GM23248 (cell line): Measurements from ENCODE around the gene MTCH1. TPM values are rescaled to one million over a fixed set of nuclear protein-coding genes. Genes with fewer than 3 reads are reported as not detected.

Experiments
- DNase-seq: peaks from one replicate; pipeline ENCODE4 v3.0.0-alpha.2; 2015
- H2AFZ ChIP-seq: fragments of 200-600 bp; sonication (generic); 2 replicates; pipeline ENCODE4 v1.6.1; 2016; ENCODE audit warnings: antibody characterized with exemption
- H3F3A ChIP-seq: fragments of 200-600 bp; sonication (generic); 2 replicates; pipeline ENCODE4 v1.6.1; 2016; ENCODE audit warnings: mild to moderate bottlenecking, antibody characterized with exemption, mixed run types; ENCODE audit not compliant: insufficient read depth
- H3K27ac ChIP-seq: fragments of 200-600 bp; sonication (generic); 2 replicates; pipeline ENCODE4 v1.5.1; 2016; ENCODE audit warnings: mild to moderate bottlenecking
- H3K27me3 ChIP-seq: fragments of 200-600 bp; sonication (generic); replicated peaks from 2 replicates; pipeline ENCODE4 v1.6.1; 2016; ENCODE audit warnings: mild to moderate bottlenecking; ENCODE audit not compliant: insufficient read depth
- H3K36me3 ChIP-seq: fragments of 200-600 bp; sonication (generic); 2 replicates; pipeline ENCODE4 v1.6.1; 2016; ENCODE audit warnings: low read depth, mild to moderate bottlenecking
- H3K4me1 ChIP-seq: fragments of 200-600 bp; sonication (generic); 2 replicates; pipeline ENCODE4 v1.6.1; 2016; ENCODE audit warnings: mild to moderate bottlenecking; ENCODE audit not compliant: insufficient read depth
- H3K4me2 ChIP-seq: fragments of 200-600 bp; sonication (generic); one replicate; pipeline ENCODE4 v1.6.1; 2016; ENCODE audit warnings: mild to moderate bottlenecking; ENCODE audit not compliant: unreplicated experiment
- H3K4me3 ChIP-seq: fragments of 200-600 bp; sonication (generic); 2 replicates; pipeline ENCODE4 v1.5.1; 2016; ENCODE audit warnings: mild to moderate bottlenecking
- H3K79me2 ChIP-seq: fragments of 200-600 bp; sonication (generic); 2 replicates; pipeline ENCODE4 v1.6.1; 2016; ENCODE audit warnings: mild to moderate bottlenecking; ENCODE audit not compliant: insufficient read depth
- H3K9ac ChIP-seq: fragments of 200-600 bp; sonication (generic); 2 replicates; pipeline ENCODE4 v1.6.1; 2016; ENCODE audit warnings: mild to moderate bottlenecking
- H3K9me2 ChIP-seq: fragments of 200-600 bp; sonication (generic); 2 replicates; pipeline ENCODE4 v1.6.1; 2016; ENCODE audit warnings: mixed run types, mild to moderate bottlenecking, moderate library complexity; ENCODE audit not compliant: insufficient read depth
- H3K9me3 ChIP-seq: fragments of 200-600 bp; sonication (generic); one replicate; pipeline ENCODE4 v1.6.1; 2017; ENCODE audit warnings: low read depth
- H4K20me1 ChIP-seq: fragments of 200-600 bp; sonication (generic); 2 replicates; pipeline ENCODE4 v1.6.0; 2016; ENCODE audit not compliant: insufficient read depth
- EZH2 ChIP-seq: fragments of 200-600 bp; sonication (generic); IDR thresholded peaks from 2 replicates; pipeline ENCODE4 v1.6.1; 2018; ENCODE audit warnings: antibody characterized with exemption, mild to moderate bottlenecking; ENCODE audit not compliant: insufficient read depth, poor library complexity, severe bottlenecking
- EZH2phosphoT487 ChIP-seq: fragments of 200-600 bp; sonication (generic); IDR thresholded peaks from 2 replicates; pipeline ENCODE4 v1.6.1; 2018; ENCODE audit warnings: antibody characterized with exemption, moderate library complexity, mild to moderate bottlenecking, low read depth; ENCODE audit not compliant: insufficient read depth
- WGBS, 2 experiments: methylation state at CpG; one replicate each; pipeline ENCODE4 v1.1.6; 2015 to 2017; ENCODE audit warnings: low lambda C conversion rate in 2 of 2, low coverage in 1 of 2; ENCODE audit errors: missing lambda C conversion rate in 2 of 2; 5-methylcytosine and 5-hydroxymethylcytosine counted together
- in situ Hi-C: fragments of 300-500 bp; cut with MboI; formaldehyde crosslinking; loops from 2 replicates; pipeline ENCODE4 v1.15.0; 2020
- polyA plus RNA-seq: library from polyadenylated mRNA; unstranded; fragments of >200 nt; fragmentation: Nextera tagmentation; extraction: Ambion mirVana; gene quantifications from 2 replicates; pipeline ENCODE4 v1.2.1, GENCODE V29; 2016
- total RNA-seq: library from RNA; depleted of rRNA; stranded (reverse); fragments of >200 nt; shearing (Covaris generic); gene quantifications from 2 replicates; pipeline ENCODE4 v1.2.3, GENCODE V29; 2014

MTCH1 gene
- total and polyA plus RNA-seq, 2 experiments from 2014 or later, result 370 to 473 TPM

- H2AFZ ChIP-seq, result no peak overlapping the region
- H3F3A ChIP-seq, result no peaks in the 10 kb centered on the region
- no peaks in the 10 kb centered on the region; the same call in 1 of the 2 replicates for H3K4me1 ChIP-seq
- no peak overlapping the region for H3K4me3 ChIP-seq
- H3K27me3 ChIP-seq, result no peaks in the 10 kb centered on the region
- H3K36me3 ChIP-seq, result no peaks in the 10 kb centered on the region
- no peaks in the 10 kb centered on the region for H4K20me1 ChIP-seq
- no peaks in the 10 kb centered on the region for H3K9me3 ChIP-seq
- 94 to 96% methylated on average over 4 to 5 of the region's 5 CpGs for WGBS, 2 experiments
- H3K79me2 ChIP-seq, result no peaks in the 10 kb centered on the region
- no peak for DNase-seq
- no peak overlapping the region for H3K27ac ChIP-seq
- TF ChIP-seq EZH2phosphoT487, result no peak
- TF ChIP-seq EZH2, result no peak
- in situ Hi-C loops, result no loop called here
- H3K9me2 ChIP-seq, result no peaks in the 10 kb centered on the region
- no peak overlapping the region for H3K4me2 ChIP-seq
- H3K9ac ChIP-seq, result no peak overlapping the region
Measured at GRCh38 chr6:37020812-37021211, 34.8 kb upstream of the MTCH1 start.

- TF ChIP-seq EZH2phosphoT487 (no peak), EZH2 (no peak)
- H3K4me3 ChIP-seq, result no peak overlapping the region
- H3K27me3 ChIP-seq, result no peaks in the 10 kb centered on the region
- H3K9me3 ChIP-seq, result no peaks in the 10 kb centered on the region
- no peak overlapping the region for H3K9ac ChIP-seq
- 85 to 88% methylated on average over 12 of the region's 12 CpGs for WGBS, 2 experiments
- in situ Hi-C loops, result no loop called here
- DNase-seq, result no peak
- H4K20me1 ChIP-seq, result no peaks in the 10 kb centered on the region
- H3F3A ChIP-seq, result no peaks in the 10 kb centered on the region
- no peak overlapping the region for H3K4me2 ChIP-seq
- H3K27ac ChIP-seq, result no peak overlapping the region
- H2AFZ ChIP-seq, result no peak overlapping the region
- H3K36me3 ChIP-seq, result no peaks in the 10 kb centered on the region
- no peaks in the 10 kb centered on the region; the same call in 1 of the 2 replicates for H3K4me1 ChIP-seq
- no peaks in the 10 kb centered on the region for H3K9me2 ChIP-seq
- no peaks in the 10 kb centered on the region for H3K79me2 ChIP-seq
Measured at GRCh38 chr6:37020381-37020780, 34.4 kb upstream of the MTCH1 start.

DNA sequence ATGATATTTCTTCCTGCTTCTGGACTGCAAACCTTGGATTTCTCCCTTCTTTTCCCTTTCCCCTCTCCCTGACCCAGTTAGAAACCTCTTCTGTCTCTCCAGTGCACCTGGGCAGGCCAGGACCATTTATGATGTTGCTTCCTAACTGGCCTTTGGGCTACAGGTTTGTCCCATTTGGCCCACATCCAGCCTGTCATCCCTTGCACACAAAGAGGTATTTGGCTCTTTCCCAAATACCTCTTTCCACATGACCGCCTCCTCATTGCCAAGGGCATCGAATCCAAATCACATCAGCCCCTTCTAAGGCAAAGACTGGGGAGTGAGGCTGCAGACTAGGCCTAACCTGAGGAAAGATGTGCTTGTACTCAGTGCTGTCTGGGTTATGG lies 33.1 kb upstream of the MTCH1 start:
- H3F3A ChIP-seq, result no peaks in the 10 kb centered on the region
- H3K27me3 ChIP-seq, result no peaks in the 10 kb centered on the region
- H3K4me1 ChIP-seq, result no peaks in the 10 kb centered on the region; the same call in 1 of the 2 replicates
- H3K9me3 ChIP-seq, result no peaks in the 10 kb centered on the region
- H3K9ac ChIP-seq, result no peak overlapping the region
- DNase-seq, result no peak
- 60 to 66% methylated on average over 2 of the region's 2 CpGs for WGBS, 2 experiments
- H3K27ac ChIP-seq, result no peak overlapping the region
- H3K4me3 ChIP-seq, result no peak overlapping the region
- H3K9me2 ChIP-seq, result no peaks in the 10 kb centered on the region
- no peaks in the 10 kb centered on the region for H3K79me2 ChIP-seq
- H3K36me3 ChIP-seq, result no peaks in the 10 kb centered on the region
- H3K4me2 ChIP-seq, result no peak overlapping the region
- H2AFZ ChIP-seq, result no peak overlapping the region
- TF ChIP-seq EZH2phosphoT487, result no peak
- TF ChIP-seq EZH2, result no peak
- H4K20me1 ChIP-seq, result no peaks in the 10 kb centered on the region
- in situ Hi-C loops, result no loop called here

DNA sequence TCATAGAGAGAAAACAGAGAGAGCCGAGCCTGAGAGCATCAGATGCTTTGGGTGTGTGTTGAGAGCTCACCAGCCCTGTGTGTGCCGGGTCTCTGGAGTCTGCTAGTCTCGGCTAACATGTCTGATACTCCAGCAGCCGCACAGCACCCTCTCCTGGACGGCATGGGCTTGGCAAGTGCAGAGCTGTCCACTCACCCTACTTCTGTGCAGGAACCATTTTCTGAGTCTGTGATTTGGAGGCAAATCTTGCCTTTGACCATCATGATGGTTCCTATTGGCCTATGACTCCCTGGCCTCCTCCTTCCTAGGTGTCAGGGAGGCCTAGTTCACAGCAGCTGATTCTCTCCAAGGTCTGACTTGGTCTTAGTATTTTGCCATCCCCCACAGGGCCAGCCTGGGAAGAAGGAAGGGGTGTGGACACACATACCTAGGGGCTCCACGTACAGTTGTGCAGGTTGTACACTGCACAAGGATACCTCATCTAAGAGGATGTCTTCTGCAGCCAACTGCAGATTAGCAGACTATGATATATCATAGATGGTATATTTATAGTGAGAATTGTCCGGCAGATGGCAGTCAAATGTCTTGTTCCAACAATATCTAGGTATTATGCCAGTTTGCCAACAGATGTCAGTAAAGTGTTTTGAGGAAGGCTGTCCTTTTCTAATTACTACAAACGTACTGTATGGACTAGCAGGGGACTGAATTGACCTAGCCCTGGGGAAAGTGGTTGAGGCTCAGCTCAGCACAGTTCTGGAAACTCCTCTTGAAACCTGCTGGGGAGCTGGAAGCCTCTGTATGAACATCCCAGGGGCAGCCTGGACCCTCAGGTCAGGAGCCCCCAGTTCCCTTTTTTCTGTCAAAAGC lies 32.4 kb upstream of the MTCH1 start:
- Histone ChIP-seq H3K27me3 (no peaks in the 10 kb centered on the region), H3F3A (no peaks in the 10 kb centered on the region), H3K9ac (peak overlapping the region; percentile 7; the same call in 1 of the 2 replicates), H3K4me1 (no peaks in the 10 kb centered on the region; the same call in 1 of the 2 replicates), H3K9me2 (no peaks in the 10 kb centered on the region), H3K36me3 (no peaks in the 10 kb centered on the region), H3K4me2 (no peak overlapping the region), H3K9me3 (no peaks in the 10 kb centered on the region), H2AFZ (peak overlapping the region; percentile 78), H4K20me1 (no peaks in the 10 kb centered on the region), H3K79me2 (no peaks in the 10 kb centered on the region), H3K27ac (no peak overlapping the region), H3K4me3 (no peak overlapping the region)
- 2 to 4% methylated on average over 8 of the region's 8 CpGs for WGBS, 2 experiments
- DNase-seq, result peak; percentile 94
- TF ChIP-seq EZH2, result no peak
- no peak for TF ChIP-seq EZH2phosphoT487
- in situ Hi-C loops, result no loop called here
